Astrocyte of the spinal cord (primary cell): ENCODE data around the gene CSGALNACT2.

ENCODE experiments used
- DNase-seq: peaks from one replicate; pipeline ENCODE4 v3.0.0; 2011; ENCODE audit warnings: low read depth, low spot score
- H3K4me3 ChIP-seq: 2 replicates; pipeline ENCODE4 v1.5.1; 2011; ENCODE audit warnings: low read depth, mild to moderate bottlenecking, low read length, moderate library complexity
- CTCF ChIP-seq: IDR thresholded peaks from 2 replicates; pipeline ENCODE4 v1.5.1; 2012; ENCODE audit warnings: low read depth, mild to moderate bottlenecking, low read length, inconsistent platforms
- in situ Hi-C: cut with HindIII; loops from 2 replicates; pipeline ENCODE4 v1.10.0; 2017; ENCODE audit warnings: low sequenced_read_pairs

CSGALNACT2 gene

GRCh38 chr10:43117031-43117776 is 21.0 kb upstream of the CSGALNACT2 start:
- in situ Hi-C loops = no loop called here
- H3K4me3 ChIP-seq = no peak overlapping the region
- DNase-seq = no peak
- TF ChIP-seq CTCF = no peak

DNA sequence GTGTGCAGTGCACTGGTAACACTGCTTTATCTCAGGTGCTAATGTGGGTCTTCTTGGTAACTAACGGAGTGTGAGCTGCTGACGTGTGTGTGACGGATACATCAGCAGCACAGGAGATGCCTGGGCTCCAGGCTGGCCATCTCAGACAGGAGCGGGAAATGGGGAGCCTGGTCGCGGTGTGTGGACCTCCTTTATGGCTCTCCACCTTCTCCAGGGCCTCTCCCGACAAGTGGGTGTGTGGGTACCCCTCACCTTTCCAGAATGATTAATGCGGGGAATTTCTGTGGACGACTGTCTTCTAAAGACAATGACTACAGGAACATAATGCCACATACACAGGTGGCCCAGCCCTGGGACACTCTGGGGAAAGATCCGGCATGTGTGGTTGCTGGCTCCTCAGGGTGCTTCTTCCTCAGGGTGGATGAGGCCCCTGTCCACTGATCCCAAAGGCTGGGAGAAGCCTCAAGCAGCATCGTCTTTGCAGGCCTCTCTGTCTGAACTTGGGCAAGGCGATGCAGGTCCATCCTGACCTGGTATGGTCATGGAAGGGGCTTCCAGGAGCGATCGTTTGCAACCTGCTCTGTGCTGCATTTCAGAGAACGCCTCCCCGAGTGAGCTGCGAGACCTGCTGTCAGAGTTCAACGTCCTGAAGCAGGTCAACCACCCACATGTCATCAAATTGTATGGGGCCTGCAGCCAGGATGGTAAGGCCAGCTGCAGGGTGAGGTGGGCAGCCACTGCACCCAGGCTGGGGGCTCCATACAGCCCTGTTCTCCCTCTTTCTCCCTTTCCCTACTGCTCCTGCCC is 20.3 kb upstream of the CSGALNACT2 start:
- TF ChIP-seq CTCF = no peak
- no peak for DNase-seq
- H3K4me3 ChIP-seq = no peak overlapping the region
- in situ Hi-C loops = no loop called here

DNA sequence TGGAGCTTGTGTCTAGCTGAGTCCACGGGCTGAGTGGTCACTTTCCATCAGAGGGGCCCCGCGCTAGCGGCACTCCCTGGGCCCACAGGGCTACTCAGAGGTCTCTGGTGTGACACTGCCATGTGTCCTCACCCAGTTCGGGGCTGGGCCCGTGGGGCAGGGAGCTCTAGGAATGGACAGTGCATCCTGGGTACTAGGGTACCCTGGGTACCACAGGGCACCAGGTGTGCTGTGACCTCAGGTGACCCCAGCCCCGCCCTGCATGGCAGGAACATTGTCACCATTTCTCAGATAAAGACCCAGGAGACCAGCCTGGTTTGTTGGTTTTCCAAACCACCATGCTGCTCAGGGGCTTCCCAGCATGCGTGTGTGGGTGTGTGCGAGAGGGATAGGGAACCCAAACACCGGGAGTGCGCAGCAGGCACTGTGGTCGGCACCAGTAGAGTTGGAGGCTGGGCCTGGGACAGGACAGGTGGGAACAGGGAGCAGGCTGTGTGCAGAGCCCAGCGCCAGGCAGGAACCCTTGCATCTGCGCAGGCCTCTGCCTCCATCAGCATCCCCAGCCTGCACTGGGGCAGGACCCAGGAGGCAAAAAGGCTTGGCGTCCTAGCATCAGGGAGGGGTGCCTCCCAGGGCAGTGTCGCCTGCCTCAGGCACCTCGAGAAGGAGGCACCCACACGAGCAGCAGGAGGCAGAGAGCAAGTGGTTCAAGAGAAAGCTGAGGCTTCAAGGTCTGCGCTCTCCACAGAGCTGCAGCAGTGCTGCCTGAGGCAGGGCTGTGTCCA is 19.4 kb upstream of the CSGALNACT2 start:
- in situ Hi-C loops = no loop called here
- no peak overlapping the region for H3K4me3 ChIP-seq
- DNase-seq = no peak
- no peak for TF ChIP-seq CTCF

DNA sequence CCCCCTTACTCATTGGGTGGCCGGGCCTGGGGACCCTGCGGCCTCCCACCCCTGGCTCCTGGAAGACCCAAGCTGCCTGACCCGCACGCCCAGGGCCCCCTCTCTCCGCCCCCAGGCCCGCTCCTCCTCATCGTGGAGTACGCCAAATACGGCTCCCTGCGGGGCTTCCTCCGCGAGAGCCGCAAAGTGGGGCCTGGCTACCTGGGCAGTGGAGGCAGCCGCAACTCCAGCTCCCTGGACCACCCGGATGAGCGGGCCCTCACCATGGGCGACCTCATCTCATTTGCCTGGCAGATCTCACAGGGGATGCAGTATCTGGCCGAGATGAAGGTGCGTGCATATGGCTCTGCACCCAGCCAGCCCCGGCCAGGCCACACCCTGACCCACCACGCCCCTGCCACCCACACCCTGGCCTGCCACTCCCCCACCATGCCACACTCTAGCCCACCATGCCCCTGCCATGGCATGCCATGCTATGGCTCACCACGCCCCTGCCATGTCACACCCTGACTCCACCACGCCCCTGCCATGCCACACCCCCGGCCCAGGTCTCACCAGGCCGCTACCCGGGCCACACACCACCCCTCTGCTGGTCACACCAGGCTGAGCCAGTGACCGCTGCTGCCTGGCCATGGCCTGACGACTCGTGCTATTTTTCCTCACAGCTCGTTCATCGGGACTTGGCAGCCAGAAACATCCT is 18.7 kb upstream of the CSGALNACT2 start:
- DNase-seq = no peak
- in situ Hi-C loops = no loop called here
- H3K4me3 ChIP-seq = no peak overlapping the region
- no peak for TF ChIP-seq CTCF

- no peak for TF ChIP-seq CTCF
- DNase-seq = no peak
- H3K4me3 ChIP-seq = no peak overlapping the region
- in situ Hi-C loops = no loop called here
Measured at GRCh38 chr10:43120116-43120928, 17.9 kb upstream of the CSGALNACT2 start.
